ENCODE results near the gene ZNRF1.

The ZNRF1 gene

GRCh38 chr16:75027520-75028300, 28.9 kb downstream of the ZNRF1 start:
- DNase-seq (ENCODE audit: low spot score), result no peak

DNA sequence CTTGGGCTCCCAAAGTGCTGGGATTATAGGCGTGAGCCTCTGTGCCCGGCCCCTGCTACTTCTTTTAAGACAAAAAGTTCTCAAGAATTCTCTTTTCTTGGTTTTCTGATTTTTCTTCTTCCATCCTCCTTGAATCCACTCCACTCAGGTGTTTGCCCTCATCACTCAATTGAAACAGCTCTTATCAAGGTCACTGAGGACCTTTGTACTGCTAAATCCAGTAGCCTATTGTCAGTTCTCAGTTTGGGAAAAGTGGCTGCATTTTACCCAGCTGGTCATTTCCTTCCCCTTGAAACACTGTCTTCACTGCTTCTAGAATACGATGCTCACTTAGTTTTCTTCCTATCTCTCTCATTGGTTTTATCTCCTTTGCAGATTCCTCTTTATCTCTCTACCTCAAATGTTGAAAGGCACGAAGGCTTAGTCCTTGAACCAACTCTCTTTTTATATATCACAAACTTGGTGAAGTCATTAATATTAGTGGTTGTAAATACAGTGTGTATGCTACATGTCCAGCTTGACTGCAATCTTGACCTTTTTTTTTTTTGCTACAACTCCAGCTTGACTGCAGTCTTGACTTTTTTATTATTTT, 29.8 kb downstream of the ZNRF1 start:
- no peak for DNase-seq (ENCODE audit: low spot score)

GRCh38 chr16:75029854-75030253, 31.0 kb downstream of the ZNRF1 start:
- DNase-seq (ENCODE audit: low spot score), result no peak

- DNase-seq (ENCODE audit: low spot score), result no peak
Observed at GRCh38 chr16:75032655-75033054, 33.8 kb downstream of the ZNRF1 start.

DNA sequence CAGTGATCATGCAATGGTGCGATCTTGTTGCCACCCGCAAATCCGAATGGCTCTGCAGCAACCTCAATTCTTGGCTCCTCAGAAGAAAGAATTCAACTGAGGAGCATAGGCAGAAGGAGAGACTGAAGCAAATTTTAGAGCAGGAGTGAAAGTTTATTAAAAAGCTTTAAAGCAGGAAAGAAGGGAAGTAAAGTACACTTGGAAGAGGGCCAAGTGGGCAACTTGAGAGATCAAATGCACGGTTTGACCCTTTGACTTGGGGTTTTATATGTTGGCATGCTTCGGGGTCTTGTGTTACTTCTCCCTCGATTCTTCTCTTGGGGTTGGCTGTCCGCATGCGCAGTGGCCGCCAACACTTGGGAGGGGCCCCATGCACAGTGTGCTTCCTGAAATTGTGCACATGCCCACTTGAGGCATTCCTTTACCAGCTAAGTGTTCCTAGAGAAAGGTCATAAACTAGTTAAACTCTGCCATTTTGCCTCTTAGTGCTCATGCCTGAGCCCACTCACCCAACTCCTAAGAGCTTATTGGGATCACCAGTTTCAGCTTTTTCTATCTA, 36.7 kb downstream of the ZNRF1 start:
- DNase-seq (ENCODE audit: low spot score), result no peak

- DNase-seq (ENCODE audit: low spot score), result no peak
Observed at GRCh38 chr16:75038036-75038858, 39.4 kb downstream of the ZNRF1 start.

DNA sequence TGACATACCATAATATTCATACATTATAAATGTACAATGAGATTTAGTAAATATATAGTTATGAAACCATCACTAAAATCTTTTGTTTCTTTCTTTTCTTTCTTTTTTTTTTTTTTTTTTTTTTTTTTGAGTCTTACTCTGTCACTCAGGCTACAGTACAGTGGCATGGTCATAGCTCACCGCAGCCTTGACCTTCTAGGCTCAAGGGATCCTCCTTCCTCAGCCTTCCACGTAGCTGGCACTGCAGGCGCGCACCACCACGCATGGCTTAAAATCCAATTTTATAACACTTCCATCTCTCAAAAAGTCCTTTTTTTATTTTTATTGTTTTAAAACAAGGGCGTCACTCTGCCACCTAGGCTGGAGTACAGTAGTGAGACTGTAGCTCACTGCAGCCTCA, 41.1 kb downstream of the ZNRF1 start:
- DNase-seq (ENCODE audit: low spot score), result no peak

DNA sequence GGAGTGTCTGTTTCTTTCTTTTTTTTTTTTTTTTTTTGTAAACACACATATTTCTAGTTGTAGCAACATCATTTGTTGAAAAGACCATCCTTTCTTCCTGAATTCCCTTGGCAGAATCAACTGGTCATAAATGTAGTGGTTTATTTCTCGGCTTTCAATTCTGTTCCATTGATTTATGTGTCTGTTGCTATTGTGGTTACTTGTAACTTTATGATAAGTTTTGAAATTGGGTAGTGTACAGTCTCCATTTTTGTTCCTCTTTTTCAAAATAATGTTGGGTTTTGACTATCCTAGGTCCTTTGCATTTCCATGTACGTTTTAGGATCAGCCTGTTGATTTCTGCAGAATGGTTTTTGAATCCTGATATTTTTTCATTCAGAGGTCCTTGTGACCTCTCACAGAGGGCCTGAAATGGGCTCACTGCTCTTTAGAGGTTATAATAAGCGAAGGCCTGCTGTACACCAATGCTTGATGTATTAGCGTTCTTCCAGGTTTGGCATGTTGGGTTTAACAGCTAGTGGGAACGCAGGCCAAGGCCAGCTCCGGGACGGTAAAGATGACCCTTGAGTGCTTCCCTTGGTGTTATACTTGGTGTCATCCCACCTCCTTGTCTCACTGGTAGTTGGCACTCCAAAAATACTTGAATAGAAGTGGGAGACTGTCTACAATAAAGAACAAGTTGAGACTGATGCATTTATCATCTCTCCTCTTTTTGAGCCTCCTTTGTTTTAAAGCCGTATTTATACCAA, 43.8 kb downstream of the ZNRF1 start:
- no peak for DNase-seq (ENCODE audit: low spot score)

- no peak for DNase-seq (ENCODE audit: low spot score)
Observed at GRCh38 chr16:75043175-75043895, 44.5 kb downstream of the ZNRF1 start.

GRCh38 chr16:75044800-75045361, 46.1 kb downstream of the ZNRF1 start:
- no peak for DNase-seq (ENCODE audit: low spot score)

DNA sequence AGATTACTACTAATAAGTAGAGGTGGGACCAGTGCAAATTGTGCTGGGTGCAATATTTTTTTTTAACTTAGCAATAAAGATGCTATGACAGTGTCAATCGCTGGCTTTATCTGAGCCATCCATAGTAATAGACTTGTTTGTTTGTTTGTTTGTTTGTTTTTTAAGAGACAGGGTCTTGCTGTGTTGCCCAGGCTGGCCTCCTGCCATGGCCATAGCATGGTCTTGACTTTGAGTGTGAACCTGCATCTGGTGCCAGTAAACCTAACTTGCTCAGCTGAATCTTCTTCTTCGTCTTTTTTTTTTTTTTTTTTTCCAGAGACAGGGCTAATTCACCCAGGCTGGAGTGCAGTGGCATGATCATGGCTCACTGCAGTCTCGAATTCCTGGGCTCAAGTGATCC, 46.6 kb downstream of the ZNRF1 start:
- no peak for DNase-seq (ENCODE audit: low spot score)

- no peak for DNase-seq (ENCODE audit: low spot score)
Observed at GRCh38 chr16:75048054-75048453, 49.2 kb downstream of the ZNRF1 start.

GRCh38 chr16:75048530-75048929, 49.7 kb downstream of the ZNRF1 start:
- DNase-seq (ENCODE audit: low spot score), result no peak

DNA sequence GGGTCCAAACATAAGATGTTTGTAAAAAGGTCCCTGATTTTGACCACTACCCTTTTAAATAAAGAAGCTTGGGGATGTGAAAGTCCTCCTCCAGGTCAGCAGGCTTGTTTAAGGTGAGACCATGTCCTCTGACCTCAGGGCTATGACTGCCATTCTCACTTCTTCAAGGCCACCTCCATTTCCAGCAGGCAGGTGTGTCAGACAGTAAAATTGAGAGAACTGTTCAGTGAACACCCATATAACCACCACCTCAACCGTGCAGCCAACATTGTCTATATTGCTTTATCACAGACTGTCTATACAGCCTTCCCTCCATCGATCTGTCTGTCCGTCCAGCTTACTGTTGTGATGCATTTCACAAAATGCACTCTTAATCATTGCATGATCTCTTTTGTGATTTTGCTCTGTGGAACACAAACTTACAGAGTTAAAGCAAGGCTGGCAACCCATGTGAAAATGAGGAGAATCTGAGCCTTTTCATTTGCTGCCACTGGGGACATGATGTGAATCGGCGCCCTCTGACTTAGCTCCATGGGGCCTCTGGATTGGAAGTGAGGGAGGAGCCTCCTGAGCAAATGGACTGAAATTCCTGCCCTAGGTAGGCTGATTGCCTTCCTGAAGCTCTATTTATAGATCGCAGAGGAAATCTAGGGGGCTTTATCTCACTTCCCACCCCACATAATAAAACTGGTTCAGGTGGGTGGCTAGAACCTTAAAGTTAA, 53.8 kb downstream of the ZNRF1 start:
- peak; percentile 48 for DNase-seq (ENCODE audit: low spot score)

DNA sequence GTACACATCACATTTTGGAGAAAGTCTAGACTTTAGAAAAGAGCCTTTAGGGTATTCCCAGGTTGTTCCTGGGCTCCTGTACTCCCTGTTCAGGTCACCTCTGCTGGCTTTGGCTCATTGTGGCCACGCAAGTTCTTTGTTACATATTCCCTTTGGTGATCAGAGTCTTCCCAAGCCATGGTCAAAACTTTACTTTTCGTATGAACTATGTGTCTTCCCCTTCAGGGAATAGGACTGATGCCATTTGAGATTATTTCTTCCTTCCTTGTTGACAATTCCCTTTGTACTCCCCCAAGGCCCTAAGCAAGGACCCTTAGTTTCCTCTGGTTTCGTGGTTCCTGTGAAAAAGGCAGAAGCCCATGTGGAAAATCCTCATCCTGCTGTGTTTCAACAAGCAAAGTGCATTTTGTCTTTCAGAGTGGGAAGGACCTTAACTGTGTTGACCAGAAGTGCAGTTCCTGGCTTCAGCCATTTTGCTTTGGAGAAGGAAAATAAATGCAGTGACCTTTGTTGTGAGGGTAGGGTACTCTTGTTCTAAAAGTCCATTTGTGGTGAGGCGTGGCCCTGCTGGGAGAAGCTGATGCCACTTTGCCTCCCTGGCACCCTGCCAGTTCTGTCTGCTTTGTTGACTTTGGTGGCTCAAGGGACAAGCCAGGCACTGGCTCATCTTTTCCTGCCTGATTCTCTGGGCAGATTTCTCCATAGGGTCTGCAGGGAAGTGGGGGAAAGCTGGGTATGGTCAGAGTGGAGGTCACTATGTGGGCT, 55.1 kb downstream of the ZNRF1 start:
- DNase-seq (ENCODE audit: low spot score), result no peak

DNA sequence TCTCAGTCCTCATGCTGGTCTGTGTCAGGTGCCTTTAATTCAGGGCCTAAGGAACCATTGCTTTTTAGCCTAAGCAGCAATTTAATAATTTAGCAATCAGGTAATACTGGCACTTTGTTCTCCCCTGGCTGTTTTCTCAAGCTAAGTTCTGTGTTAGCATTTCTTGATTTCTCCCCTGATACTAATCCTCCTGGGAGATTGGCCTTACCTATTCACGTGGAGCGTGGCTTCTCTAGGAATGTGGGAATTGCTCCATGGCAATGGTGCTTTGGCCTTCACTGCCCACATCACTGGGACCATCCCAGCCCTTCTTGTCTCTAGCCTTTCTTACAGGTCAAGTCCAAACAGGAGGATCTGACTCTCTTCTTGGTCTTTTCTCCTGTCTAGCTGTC, 55.7 kb downstream of the ZNRF1 start:
- no peak for DNase-seq (ENCODE audit: low spot score)

- no peak for DNase-seq (ENCODE audit: low spot score)
Observed at GRCh38 chr16:75058806-75059205, 60.0 kb downstream of the ZNRF1 start.

- DNase-seq (ENCODE audit: low spot score), result no peak
Observed at GRCh38 chr16:75059411-75059810, 60.6 kb downstream of the ZNRF1 start.

GRCh38 chr16:75060723-75061122, 61.9 kb downstream of the ZNRF1 start:
- no peak for DNase-seq (ENCODE audit: low spot score)

- DNase-seq (ENCODE audit: low spot score), result no peak
Observed at GRCh38 chr16:75061669-75062068, 62.8 kb downstream of the ZNRF1 start.

Data from iPS-NIHi11 (cell line).